Colon (tissue), 2 donors: ENCODE results near the gene STK11IP.
"Not testable (repeated sequence)": the region's sequence is repeated elsewhere in the genome, so short reads cannot be mapped to it uniquely, and the experiment has no call there.

Experiments used
- FAIRE-seq: peaks from 2 replicates; lab custom pipeline; 2012; peaks lifted over from hg19 to GRCh38; lab: Jason Lieb, UNC
- donor health status: control.
- donor health status: control.

STK11IP gene

DNA sequence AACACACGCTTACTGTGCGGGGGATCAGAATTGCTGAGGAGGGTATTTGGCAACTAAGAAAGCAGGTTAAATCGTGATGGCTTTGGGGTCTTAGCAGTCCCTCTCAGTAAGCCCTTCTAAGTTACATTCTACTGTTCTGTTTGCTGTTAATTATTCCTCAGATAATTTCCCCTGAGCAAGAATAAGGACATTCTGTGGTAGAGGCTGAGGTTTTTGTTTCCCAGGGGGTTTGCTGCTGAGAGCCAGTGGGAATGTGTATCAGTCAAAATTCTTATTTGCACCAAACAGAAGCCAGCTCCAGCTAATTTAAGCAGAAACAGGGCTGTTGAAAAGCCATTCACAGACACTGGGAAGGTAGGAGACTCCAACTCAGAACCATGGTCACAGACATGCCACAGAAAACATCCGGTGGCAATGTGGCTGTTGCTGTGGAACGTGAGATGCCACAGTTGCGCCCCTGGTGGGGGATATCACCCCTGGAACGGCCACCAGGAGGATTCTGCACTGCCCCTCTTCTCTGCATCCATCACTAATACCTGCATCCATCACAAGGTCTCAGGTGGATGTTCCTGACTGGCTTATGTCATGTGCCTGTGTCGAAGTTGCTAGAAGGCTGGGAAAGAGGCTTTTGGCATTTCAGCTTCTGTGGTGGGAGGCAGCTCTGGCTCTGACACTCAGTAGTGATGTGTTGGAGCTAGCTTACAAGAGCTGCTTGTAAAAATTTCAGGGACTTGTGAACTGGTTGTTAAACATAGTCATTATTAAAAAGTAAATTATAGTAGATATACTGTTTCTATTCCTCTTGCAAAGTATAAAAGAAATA lies 53.0 kb downstream of the STK11IP start:
- FAIRE-seq, result no peak

DNA sequence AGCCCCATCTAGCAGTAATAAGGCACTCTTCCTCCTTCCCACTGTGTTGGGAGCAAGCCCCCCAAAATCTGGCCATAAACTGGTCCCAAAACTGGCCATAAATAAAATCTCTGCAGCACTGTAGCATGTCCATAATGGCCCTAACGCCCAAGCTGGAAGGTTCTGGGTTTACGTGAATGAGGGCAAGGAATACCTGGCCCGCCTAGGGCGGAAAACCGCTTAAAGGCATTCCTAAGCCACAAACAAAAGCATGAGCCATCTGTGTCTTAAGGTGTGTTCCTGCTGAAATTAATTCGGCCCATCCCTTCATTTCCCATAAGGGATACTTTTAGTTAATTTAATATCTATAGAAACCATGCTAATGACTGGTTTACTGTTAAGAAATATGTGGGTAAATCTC lies 54.0 kb downstream of the STK11IP start:
- not testable (repeated sequence) for FAIRE-seq

DNA sequence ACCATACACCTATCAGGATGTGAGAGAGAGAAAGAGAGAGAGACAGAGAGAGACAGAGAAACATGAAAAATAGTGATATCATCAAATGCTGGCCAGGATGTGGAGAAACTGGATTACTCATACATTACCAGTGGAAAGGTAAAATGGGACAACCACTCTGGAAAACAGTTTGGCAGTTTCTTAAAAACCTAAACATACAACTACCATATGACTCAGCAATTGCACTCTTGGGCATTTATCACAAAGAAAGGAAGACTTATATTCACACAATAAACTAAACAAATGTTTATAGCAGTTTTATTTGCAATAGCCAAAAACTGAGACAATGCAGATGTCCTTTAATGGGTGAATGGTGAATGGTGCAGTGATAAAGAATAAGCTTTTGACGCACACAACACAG lies 58.9 kb downstream of the STK11IP start:
- no peak for FAIRE-seq

DNA sequence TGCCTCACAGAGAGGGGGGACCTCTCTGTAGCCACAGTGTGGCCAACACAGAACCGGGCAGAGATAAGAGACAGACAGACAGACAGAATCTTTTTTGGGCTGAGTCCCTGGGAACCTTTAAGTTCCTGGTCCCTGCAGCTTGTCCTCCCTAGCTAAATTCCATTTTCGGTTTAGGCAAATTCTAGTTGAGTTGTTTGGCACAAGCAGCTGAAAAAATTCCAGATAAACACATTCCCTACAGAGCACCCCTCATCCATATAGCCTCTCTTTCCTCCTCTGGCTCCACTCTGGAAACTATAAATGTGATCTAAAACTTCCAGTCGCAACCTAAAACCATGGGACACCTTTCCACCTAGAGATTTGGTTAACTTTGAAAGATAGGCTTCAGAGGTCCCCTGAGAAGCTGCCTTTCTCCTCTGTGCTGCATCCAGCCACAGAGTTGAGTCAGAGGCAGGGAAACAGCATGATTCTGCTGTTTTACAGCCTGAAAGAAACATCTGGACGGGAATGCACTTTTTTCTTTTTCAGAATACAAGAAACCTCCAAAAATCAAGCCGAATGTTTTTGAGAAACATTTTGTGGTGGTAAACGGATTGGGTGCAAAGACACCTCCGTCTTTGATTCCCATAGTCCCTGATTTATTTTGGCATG lies 60.7 kb downstream of the STK11IP start:
- no peak for FAIRE-seq

DNA sequence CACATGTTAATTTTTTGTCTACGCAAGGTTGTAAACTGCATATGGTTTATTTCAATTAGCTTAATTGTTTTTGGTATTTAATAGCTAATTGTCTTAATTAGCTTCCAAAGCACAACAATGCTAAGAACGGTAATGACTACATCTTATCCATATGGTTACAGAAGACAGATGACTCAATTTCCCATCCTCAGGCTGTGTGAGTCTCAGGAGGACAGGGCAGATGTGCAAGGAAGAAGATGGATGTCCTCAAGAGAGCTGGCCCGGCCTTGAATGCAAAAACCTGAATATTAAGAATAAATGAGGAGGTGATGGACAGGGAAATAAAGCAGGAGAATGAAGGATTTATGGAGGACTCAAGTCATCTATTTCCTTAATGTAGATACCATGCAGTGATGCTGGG lies 61.2 kb downstream of the STK11IP start:
- no peak for FAIRE-seq

DNA sequence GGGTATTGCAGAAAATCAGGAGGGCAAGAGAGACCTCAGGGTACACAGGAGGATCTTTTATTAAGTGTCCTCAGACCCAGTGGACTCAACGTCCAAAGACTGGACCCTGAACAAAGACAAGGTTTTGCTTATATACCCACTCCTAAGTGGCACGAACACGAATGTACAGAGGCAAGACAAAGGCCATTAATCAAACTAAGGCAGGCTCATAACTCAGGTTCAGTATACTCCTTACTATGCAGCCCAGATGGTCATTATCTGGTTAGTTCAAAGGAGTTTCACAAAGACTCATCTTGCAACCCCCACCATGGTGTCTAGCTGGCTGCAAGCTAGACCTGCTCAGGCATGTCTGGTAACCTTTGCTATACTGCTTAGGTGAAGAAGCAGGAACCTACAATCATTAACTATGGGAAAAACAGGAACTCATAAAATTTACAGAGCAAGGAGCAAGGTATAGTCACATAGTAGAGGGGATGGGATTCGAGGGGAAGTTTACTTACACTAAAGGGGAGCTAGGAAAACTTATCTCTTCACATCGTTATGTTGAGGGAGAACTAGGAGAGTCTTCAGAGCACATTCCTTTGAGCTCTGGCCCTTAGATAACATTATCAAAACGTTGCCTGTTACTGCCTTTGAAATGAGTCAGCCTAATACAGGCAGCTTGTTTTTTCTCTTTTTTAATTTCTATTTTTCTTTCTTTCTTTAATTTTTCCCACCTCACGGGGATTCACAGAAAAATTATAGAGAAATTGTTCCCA lies 63.7 kb downstream of the STK11IP start:
- no peak for FAIRE-seq

DNA sequence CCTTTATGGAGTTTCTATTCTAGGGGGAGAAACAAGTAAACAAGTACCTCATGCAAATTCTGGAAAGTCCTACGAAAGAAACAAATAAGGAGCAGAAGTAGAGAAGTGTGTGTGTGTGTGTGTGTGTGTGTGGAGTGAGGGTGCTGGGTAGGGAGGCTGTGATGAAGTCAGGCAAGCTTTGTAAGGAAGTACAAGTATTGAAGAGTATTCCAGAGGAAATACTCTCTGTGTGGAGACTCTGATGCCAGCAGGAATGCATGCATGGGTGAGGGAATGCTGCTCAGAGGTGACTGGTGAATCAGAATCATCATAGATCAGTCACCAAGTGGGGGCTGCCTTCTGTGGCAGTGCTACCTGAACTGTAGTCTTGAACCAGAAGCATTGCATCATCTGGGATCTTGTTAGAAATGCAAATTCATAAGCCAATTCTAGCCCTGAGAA lies 64.3 kb downstream of the STK11IP start:
- no peak for FAIRE-seq

DNA sequence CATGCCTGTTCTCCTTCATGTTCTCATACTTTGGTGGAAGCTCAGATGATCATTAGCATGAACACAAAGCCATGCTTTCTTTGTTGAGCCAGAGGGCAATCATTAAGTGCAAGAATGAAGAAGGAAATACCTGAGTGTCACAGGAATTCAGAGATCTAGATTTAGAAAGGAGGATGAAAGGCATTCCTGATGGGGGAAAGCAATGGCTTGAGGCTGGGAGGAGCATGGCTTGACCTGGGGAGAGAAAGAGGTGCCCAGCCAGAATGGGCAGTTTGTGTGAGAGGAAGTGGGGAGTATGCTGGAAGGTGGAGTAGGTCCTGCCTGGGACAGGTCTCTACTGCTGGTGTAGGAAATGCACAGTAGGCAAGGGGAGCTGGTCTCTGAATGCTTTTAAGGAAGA lies 64.9 kb downstream of the STK11IP start:
- FAIRE-seq, result no peak

DNA sequence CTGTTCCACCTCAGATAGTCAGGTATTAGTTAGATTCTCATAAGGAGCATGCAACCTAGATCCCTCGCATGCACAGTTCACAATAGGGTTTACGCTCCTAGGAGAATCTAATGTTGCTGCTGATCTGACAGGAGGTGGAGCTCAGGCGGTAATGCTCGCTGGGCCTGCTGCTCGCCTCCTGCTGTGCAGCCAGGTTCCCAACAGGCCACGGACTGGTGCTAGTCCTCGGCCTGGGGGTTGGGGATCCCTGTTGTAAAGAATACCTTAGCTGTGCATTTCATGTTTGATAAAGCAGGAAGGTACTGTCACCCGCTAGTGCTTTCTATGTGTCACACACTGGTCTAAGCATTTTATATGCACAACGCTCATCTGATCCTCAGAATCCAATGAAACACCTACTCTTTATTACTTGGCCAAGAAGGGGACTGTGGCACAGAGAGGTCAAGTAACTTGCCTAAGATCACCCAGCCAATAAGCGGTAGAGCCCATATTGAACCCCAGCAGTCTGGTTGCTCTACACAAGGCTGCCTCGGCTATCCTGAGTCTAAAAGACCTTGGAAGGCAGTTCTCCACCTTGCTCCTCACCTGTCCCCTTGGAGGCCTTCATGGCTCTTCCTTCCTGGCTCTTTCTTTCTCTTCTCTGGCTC lies 65.6 kb downstream of the STK11IP start:
- no peak for FAIRE-seq

DNA sequence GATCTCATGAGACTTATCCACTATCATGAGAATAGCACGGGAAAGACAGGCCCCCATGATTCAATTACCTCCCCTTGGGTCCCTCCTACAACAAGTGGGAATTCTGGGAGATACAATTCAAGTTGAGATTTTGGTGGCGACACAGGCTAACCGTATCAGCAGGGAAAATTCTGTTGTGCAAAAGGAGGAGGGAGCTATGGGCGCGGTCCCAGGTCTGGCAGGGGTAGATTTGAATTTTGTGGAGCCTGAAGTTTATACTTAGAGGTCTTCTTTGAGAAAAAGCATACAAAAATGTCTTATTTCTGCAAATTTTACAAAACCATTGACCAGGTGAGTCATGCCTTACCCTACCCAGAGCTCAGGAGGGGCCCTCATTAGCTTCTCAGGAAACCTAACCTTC lies 66.4 kb downstream of the STK11IP start:
- no peak for FAIRE-seq

DNA sequence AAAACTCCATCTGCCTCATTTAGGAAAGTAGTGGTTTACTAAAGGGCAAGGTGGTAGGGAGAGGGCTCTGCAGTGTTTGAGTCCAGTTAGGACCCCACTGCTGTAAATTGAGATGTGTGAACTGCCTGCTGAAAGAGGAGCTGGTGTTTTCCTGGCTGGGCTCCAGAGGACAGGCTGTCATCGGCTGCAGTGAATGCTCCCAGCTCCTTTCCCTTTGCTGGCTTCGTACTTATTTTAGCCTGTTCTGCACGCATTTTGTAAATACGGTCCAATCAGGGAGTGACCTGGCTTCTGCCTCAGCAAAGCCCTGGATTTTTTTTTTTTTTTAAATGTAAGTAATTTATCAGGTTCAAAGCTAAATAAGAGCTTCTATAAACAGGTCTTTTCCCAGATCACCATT lies 67.3 kb downstream of the STK11IP start:
- no peak for FAIRE-seq

DNA sequence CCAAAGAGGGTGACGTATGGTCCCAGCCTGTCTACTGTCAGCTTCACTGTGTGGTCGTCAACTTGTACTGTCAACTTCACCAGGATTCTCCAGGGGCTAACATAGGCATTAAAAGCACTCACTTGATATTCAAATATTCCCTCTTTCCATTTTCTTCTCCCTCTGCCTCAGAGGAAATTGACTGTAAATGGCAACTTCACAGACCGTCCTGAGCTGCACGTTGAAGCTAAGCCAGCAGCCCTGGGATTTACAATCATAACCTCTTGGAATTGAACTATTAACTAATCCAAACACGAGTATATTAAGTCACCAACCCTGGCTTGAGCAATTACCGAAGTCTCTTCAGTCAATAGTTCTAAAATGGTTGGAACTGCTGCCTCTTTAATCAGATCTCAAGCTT lies 68.3 kb downstream of the STK11IP start:
- FAIRE-seq, result no peak
